GM11168 (cell line): Measurements from ENCODE around the gene PRX.
"Not testable (repeated sequence)": the region's sequence is repeated elsewhere in the genome, so short reads cannot be mapped to it uniquely, and the experiment has no call there.

Source experiments
- in situ Hi-C: fragments of 300-500 bp; cut with MboI; formaldehyde crosslinking; loops from one replicate; pipeline ENCODE4 v1.12.0; 2022; ENCODE audit warnings: low sequenced_read_pairs; ENCODE audit not compliant: unreplicated experiment

The PRX gene

GRCh38 chr19:40413291-40413845 lies at the start of gene PRX:
Gene PRX (minus strand): TSS chr19:40413378. CDS start chr19:40407932, 5,446 bp downstream.
- in situ Hi-C loops: no loop called here

- in situ Hi-C loops: no loop called here
Measured at GRCh38 chr19:40461669-40462221, 48.6 kb upstream of the PRX start.

GRCh38 chr19:40460185-40460584 lies 47.0 kb upstream of the PRX start:
- in situ Hi-C loops: no loop called here

GRCh38 chr19:40458597-40458974 lies 45.4 kb upstream of the PRX start:
- in situ Hi-C loops: no loop called here

- in situ Hi-C loops: no loop called here
Measured at GRCh38 chr19:40457953-40458596, 44.9 kb upstream of the PRX start.

- in situ Hi-C loops: no loop called here
Measured at GRCh38 chr19:40457048-40457447, 43.9 kb upstream of the PRX start.

- in situ Hi-C loops: not testable (repeated sequence)
Measured at GRCh38 chr19:40453943-40454342, 40.8 kb upstream of the PRX start.

- in situ Hi-C loops: no loop called here
Measured at GRCh38 chr19:40453151-40453735, 40.1 kb upstream of the PRX start.

GRCh38 chr19:40452016-40452415 lies 38.8 kb upstream of the PRX start:
- in situ Hi-C loops: no loop called here

GRCh38 chr19:40450664-40451063 lies 37.5 kb upstream of the PRX start:
- in situ Hi-C loops: no loop called here

GRCh38 chr19:40449506-40449905 lies 36.3 kb upstream of the PRX start:
- in situ Hi-C loops: no loop called here

- in situ Hi-C loops: no loop called here
Measured at GRCh38 chr19:40446263-40446784, 33.1 kb upstream of the PRX start.

GRCh38 chr19:40445780-40446262 lies 32.6 kb upstream of the PRX start:
- in situ Hi-C loops: no loop called here

GRCh38 chr19:40444825-40445312 lies 31.7 kb upstream of the PRX start:
- in situ Hi-C loops: no loop called here

- in situ Hi-C loops: no loop called here
Measured at GRCh38 chr19:40444000-40444824, 31.0 kb upstream of the PRX start, which contains the start of gene SERTAD3. Gene SERTAD3 (minus strand): TSS chr19:40444335. CDS start chr19:40442080, 2,255 bp downstream.

GRCh38 chr19:40443131-40443999 lies 30.2 kb upstream of the PRX start:
- in situ Hi-C loops: no loop called here

GRCh38 chr19:40442328-40443130 lies 29.4 kb upstream of the PRX start:
- in situ Hi-C loops: no loop called here

GRCh38 chr19:40441719-40442253 lies 28.6 kb upstream of the PRX start:
- in situ Hi-C loops: no loop called here
